ENCODE measurements around the gene SCARB1. TPM values are rescaled to one million over a fixed set of nuclear protein-coding genes. Genes with fewer than 3 reads are reported as not detected.
A peak's percentile ranks its signal among the peaks of the same experiment; 100 is the strongest.

The SCARB1 gene
- total and polyA plus RNA-seq, 9 of the 15 experiments (the other 6 are each of a cell fraction or from before 2014, with no cell fraction given), result 0.56 to 157 (median 52.8) TPM

DNA sequence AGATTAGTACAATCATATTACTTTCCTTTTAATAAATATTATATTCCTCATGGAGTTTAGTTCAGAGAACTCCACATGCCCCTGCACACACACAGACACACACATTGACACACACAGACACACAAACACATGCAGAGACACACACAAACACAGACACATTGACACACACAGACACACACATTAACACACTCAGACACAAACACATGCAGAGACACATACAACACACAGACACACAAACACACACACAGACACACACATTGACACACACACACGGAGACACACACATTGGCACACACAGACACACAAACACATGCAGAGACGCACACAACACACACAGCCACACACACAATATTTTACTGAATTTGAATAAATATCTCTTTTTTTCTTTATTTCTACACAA, 12.5 kb upstream of the SCARB1 start (continued):
- TF ChIP-seq, protein P1, sequence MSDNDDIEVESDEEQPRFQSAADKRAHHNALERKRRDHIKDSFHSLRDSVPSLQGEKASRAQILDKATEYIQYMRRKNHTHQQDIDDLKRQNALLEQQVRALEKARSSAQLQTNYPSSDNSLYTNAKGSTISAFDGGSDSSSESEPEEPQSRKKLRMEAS (CRISPR knock-in tag; IDR thresholded peaks at IDR 0.05), result 0 out of 2 replicates have a peak, but pooled peaks have one; percentile 20
- peak; percentile 19; the same call in 1 of the 2 replicates for TF ChIP-seq EP400 (IDR thresholded peaks at IDR 0.05)
- TF ChIP-seq LARP7 (IDR thresholded peaks at IDR 0.05), result peak; percentile 99
- no peak for TF ChIP-seq PYGO2 (tag; IDR thresholded peaks at IDR 0.05)
- 0 out of 4 replicates have a peak, but pooled peaks of 1 of the 2 experiments have one; percentile 63 for TF ChIP-seq CSDE1 (IDR thresholded peaks at IDR 0.05)
- peak in 1 of 2 experiments; percentile 76; a peak in 1 of 4 replicates for TF ChIP-seq MCM7 (IDR thresholded peaks at IDR 0.05)
- TF ChIP-seq, protein P2, sequence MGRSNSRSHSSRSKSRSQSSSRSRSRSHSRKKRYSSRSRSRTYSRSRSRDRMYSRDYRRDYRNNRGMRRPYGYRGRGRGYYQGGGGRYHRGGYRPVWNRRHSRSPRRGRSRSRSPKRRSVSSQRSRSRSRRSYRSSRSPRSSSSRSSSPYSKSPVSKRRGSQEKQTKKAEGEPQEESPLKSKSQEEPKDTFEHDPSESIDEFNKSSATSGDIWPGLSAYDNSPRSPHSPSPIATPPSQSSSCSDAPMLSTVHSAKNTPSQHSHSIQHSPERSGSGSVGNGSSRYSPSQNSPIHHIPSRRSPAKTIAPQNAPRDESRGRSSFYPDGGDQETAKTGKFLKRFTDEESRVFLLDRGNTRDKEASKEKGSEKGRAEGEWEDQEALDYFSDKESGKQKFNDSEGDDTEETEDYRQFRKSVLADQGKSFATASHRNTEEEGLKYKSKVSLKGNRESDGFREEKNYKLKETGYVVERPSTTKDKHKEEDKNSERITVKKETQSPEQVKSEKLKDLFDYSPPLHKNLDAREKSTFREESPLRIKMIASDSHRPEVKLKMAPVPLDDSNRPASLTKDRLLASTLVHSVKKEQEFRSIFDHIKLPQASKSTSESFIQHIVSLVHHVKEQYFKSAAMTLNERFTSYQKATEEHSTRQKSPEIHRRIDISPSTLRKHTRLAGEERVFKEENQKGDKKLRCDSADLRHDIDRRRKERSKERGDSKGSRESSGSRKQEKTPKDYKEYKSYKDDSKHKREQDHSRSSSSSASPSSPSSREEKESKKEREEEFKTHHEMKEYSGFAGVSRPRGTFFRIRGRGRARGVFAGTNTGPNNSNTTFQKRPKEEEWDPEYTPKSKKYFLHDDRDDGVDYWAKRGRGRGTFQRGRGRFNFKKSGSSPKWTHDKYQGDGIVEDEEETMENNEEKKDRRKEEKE (IDR thresholded peaks at IDR 0.05; ENCODE audit: borderline replicate concordance in 1 of 2, control insufficient read depth in 1 of 2, low read depth in 2 of 2, low read length in 1 of 2), result peak in 1 of 2 experiments; percentile 62; a peak in 1 of 4 replicates
- peak; percentile 77 for TF ChIP-seq PHB2 (IDR thresholded peaks at IDR 0.05; ENCODE audit: low read depth)
- TF ChIP-seq ARID2 (IDR thresholded peaks at IDR 0.05), result peak; percentile 42
- no peak for TF ChIP-seq POLR2A (conservative IDR thresholded peaks at IDR 0.05)
- no peak for TF ChIP-seq MCM3 (IDR thresholded peaks at IDR 0.05)
- TF ChIP-seq, protein P3, sequence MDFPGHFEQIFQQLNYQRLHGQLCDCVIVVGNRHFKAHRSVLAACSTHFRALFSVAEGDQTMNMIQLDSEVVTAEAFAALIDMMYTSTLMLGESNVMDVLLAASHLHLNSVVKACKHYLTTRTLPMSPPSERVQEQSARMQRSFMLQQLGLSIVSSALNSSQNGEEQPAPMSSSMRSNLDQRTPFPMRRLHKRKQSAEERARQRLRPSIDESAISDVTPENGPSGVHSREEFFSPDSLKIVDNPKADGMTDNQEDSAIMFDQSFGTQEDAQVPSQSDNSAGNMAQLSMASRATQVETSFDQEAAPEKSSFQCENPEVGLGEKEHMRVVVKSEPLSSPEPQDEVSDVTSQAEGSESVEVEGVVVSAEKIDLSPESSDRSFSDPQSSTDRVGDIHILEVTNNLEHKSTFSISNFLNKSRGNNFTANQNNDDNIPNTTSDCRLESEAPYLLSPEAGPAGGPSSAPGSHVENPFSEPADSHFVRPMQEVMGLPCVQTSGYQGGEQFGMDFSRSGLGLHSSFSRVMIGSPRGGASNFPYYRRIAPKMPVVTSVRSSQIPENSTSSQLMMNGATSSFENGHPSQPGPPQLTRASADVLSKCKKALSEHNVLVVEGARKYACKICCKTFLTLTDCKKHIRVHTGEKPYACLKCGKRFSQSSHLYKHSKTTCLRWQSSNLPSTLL (IDR thresholded peaks at IDR 0.05), result peak; percentile 58; the same call in 1 of the 2 replicates
- peak; percentile 54 for TF ChIP-seq ASH1L (IDR thresholded peaks at IDR 0.05; ENCODE audit: borderline replicate concordance, low read depth, partially characterized antibody)
- TF ChIP-seq CEBPB (tag; IDR thresholded peaks at IDR 0.05), result no peak
- peak; percentile 6; the same call in 1 of the 2 replicates for TF ChIP-seq CBFA2T3 (IDR thresholded peaks at IDR 0.05)
- TF ChIP-seq KAT8 (IDR thresholded peaks at IDR 0.05; ENCODE audit: low read depth), result no peak
